ENCODE data around the gene CFAP46.

The CFAP46 gene

GRCh38 chr10:132837905-132838304 is 104.5 kb downstream of the CFAP46 start:
- no peak for TF ChIP-seq CTCF (IDR thresholded peaks at IDR 0.05)
- H3K4me3 ChIP-seq (ENCODE audit: low read depth in 1 of 2, low read length in 1 of 2) = no peak overlapping the region
- H3K27me3 ChIP-seq = no peaks in the 10 kb centered on the region
- peaks cover 9% of the 10 kb centered on the region for H3K9me3 ChIP-seq
- no peak overlapping the region for H3K27ac ChIP-seq
- H3K36me3 ChIP-seq = no peaks in the 10 kb centered on the region
- H3K4me1 ChIP-seq (ENCODE audit: control insufficient read depth in 1 of 2, insufficient read depth in 1 of 2, low read depth in 1 of 2, low read length in 1 of 2) = no peaks in the 10 kb centered on the region

- Histone ChIP-seq H3K4me3 (ENCODE audit: low read depth in 1 of 2, low read length in 1 of 2) (no peak overlapping the region), H3K27ac (no peak overlapping the region), H3K27me3 (no peaks in the 10 kb centered on the region), H3K9me3 (peaks cover under 1% of the 10 kb centered on the region), H3K36me3 (no peaks in the 10 kb centered on the region), H3K4me1 (ENCODE audit: control insufficient read depth in 1 of 2, insufficient read depth in 1 of 2, low read depth in 1 of 2, low read length in 1 of 2) (no peaks in the 10 kb centered on the region)
- TF ChIP-seq CTCF (IDR thresholded peaks at IDR 0.05) = peak; percentile 83
These were observed 105.4 kb downstream of the CFAP46 start for GRCh38 chr10:132836832-132837540.

- Histone ChIP-seq H3K4me3 (ENCODE audit: low read depth in 1 of 2, low read length in 1 of 2) (no peak overlapping the region), H3K36me3 (no peaks in the 10 kb centered on the region), H3K9me3 (no peaks in the 10 kb centered on the region), H3K27me3 (peaks cover 1% of the 10 kb centered on the region), H3K4me1 (ENCODE audit: control insufficient read depth in 1 of 2, insufficient read depth in 1 of 2, low read depth in 1 of 2, low read length in 1 of 2) (no peaks in the 10 kb centered on the region), H3K27ac (no peak overlapping the region)
- no peak for TF ChIP-seq CTCF (IDR thresholded peaks at IDR 0.05)
These were observed 106.0 kb downstream of the CFAP46 start for GRCh38 chr10:132836248-132836831.

- Histone ChIP-seq H3K36me3 (no peaks in the 10 kb centered on the region), H3K4me1 (ENCODE audit: control insufficient read depth in 1 of 2, insufficient read depth in 1 of 2, low read depth in 1 of 2, low read length in 1 of 2) (no peaks in the 10 kb centered on the region), H3K27me3 (peaks cover 6% of the 10 kb centered on the region), H3K9me3 (no peaks in the 10 kb centered on the region), H3K27ac (no peak overlapping the region), H3K4me3 (ENCODE audit: low read depth in 1 of 2, low read length in 1 of 2) (no peak overlapping the region)
- TF ChIP-seq CTCF (IDR thresholded peaks at IDR 0.05) = no peak
These were observed 106.5 kb downstream of the CFAP46 start for GRCh38 chr10:132835848-132836233.

- H3K27me3 ChIP-seq = peaks cover 8% of the 10 kb centered on the region
These were observed 107.2 kb downstream of the CFAP46 start for GRCh38 chr10:132834891-132835847.

More at GRCh38 chr10:132834891-132835847, 107.2 kb downstream of the CFAP46 start:
- Histone ChIP-seq H3K36me3 (no peaks in the 10 kb centered on the region), H3K27ac (no peak overlapping the region), H3K4me1 (ENCODE audit: control insufficient read depth in 1 of 2, insufficient read depth in 1 of 2, low read depth in 1 of 2, low read length in 1 of 2) (no peaks in the 10 kb centered on the region), H3K4me3 (ENCODE audit: low read depth in 1 of 2, low read length in 1 of 2) (no peak overlapping the region), H3K9me3 (no peaks in the 10 kb centered on the region)
- TF ChIP-seq CTCF (IDR thresholded peaks at IDR 0.05) = no peak

All from neutrophil (primary cell).